ENCODE measurements around the gene CACFD1. TPM values are rescaled to one million over a fixed set of nuclear protein-coding genes. Genes with fewer than 3 reads are reported as not detected.

Gene CACFD1
- total RNA-seq (ENCODE audit: low replicate concordance) = 4.4 and 18.0 TPM in 2 replicates

- no peak for TF ChIP-seq CTCF (IDR thresholded peaks at IDR 0.05; ENCODE audit: insufficient read depth, low read length)
Observed at GRCh38 chr9:133459476-133460404, at the start of gene CACFD1. TSS of gene CACFD1 (plus strand) at chr9:133459978. CDS start at chr9:133460067, 89 bp downstream.

GRCh38 chr9:133415170-133415569 is 44.6 kb upstream of the CACFD1 start:
- no peak for TF ChIP-seq CTCF (IDR thresholded peaks at IDR 0.05; ENCODE audit: insufficient read depth, low read length)
- no peak overlapping the region for H3K4me3 ChIP-seq (ENCODE audit: low read depth, low read length)
- no peak for DNase-seq (ENCODE audit: low read depth)

More at GRCh38 chr9:133459476-133460404, at the start of gene CACFD1:
- DNase-seq (ENCODE audit: low read depth) = peak; percentile 85
- peak within 1 kb of the TSS; percentile 91 for H3K4me3 ChIP-seq (ENCODE audit: low read depth, low read length)

- TF ChIP-seq CTCF (IDR thresholded peaks at IDR 0.05; ENCODE audit: insufficient read depth, low read length) = no peak
- DNase-seq (ENCODE audit: low read depth) = peak; percentile 88
Observed at GRCh38 chr9:133417541-133418461, 42.0 kb upstream of the CACFD1 start, which contains the start of gene REXO4. TSS of gene REXO4 (minus strand) at chr9:133418010. CDS start at chr9:133417844, 166 bp downstream.

GRCh38 chr9:133419005-133419404 is 40.8 kb upstream of the CACFD1 start:
- peak overlapping the region; percentile 89 for H3K4me3 ChIP-seq (ENCODE audit: low read depth, low read length)
- TF ChIP-seq CTCF (IDR thresholded peaks at IDR 0.05; ENCODE audit: insufficient read depth, low read length) = no peak
- DNase-seq (ENCODE audit: low read depth) = no peak

More at GRCh38 chr9:133417541-133418461, 42.0 kb upstream of the CACFD1 start, which contains the start of gene REXO4:
- peak within 1 kb of the TSS; percentile 89 for H3K4me3 ChIP-seq (ENCODE audit: low read depth, low read length)

- no peak for DNase-seq (ENCODE audit: low read depth)
- H3K4me3 ChIP-seq (ENCODE audit: low read depth, low read length) = no peak overlapping the region
- TF ChIP-seq CTCF (IDR thresholded peaks at IDR 0.05; ENCODE audit: insufficient read depth, low read length) = no peak
Observed at GRCh38 chr9:133420392-133420827, 39.4 kb upstream of the CACFD1 start.

Measured in fibroblast of the aortic adventitia (primary cell).